ENCODE data around the gene OSBPL1A.

OSBPL1A gene

GRCh38 chr18:24341361-24341760, 56.3 kb downstream of the OSBPL1A start:
- no peak for DNase-seq (ENCODE audit: low read depth in 2 of 2)

GRCh38 chr18:24333084-24333483, 64.5 kb downstream of the OSBPL1A start:
- DNase-seq (ENCODE audit: low read depth in 2 of 2), result no peak

- no peak for DNase-seq (ENCODE audit: low read depth in 2 of 2)
These were observed 71.4 kb downstream of the OSBPL1A start for GRCh38 chr18:24326211-24326610.

- DNase-seq (ENCODE audit: low read depth in 2 of 2), result no peak
These were observed 75.0 kb downstream of the OSBPL1A start for GRCh38 chr18:24322584-24323136.

GRCh38 chr18:24321071-24321470, 76.6 kb downstream of the OSBPL1A start:
- no peak for DNase-seq (ENCODE audit: low read depth in 2 of 2)

GRCh38 chr18:24319757-24320156, 77.9 kb downstream of the OSBPL1A start:
- no peak for DNase-seq (ENCODE audit: low read depth in 2 of 2)

- no peak for DNase-seq (ENCODE audit: low read depth in 2 of 2)
These were observed 80.3 kb downstream of the OSBPL1A start for GRCh38 chr18:24317370-24317769.

- no peak for DNase-seq (ENCODE audit: low read depth in 2 of 2)
These were observed 82.5 kb downstream of the OSBPL1A start for GRCh38 chr18:24315170-24315569.

GRCh38 chr18:24306201-24306600, 91.4 kb downstream of the OSBPL1A start:
- DNase-seq (ENCODE audit: low read depth in 2 of 2), result no peak

- no peak for DNase-seq (ENCODE audit: low read depth in 2 of 2)
These were observed 96.9 kb downstream of the OSBPL1A start for GRCh38 chr18:24300703-24301102.

GRCh38 chr18:24296276-24296675, 101.3 kb downstream of the OSBPL1A start:
- DNase-seq (ENCODE audit: low read depth in 2 of 2), result no peak

- DNase-seq (ENCODE audit: low read depth in 2 of 2), result no peak
These were observed 104.4 kb downstream of the OSBPL1A start for GRCh38 chr18:24293254-24293653.

GRCh38 chr18:24278591-24278990, 119.0 kb downstream of the OSBPL1A start:
- no peak for DNase-seq (ENCODE audit: low read depth in 2 of 2)

GRCh38 chr18:24277516-24278195, 120.0 kb downstream of the OSBPL1A start:
- DNase-seq (ENCODE audit: low read depth in 2 of 2), result no peak

- no peak for DNase-seq (ENCODE audit: low read depth in 2 of 2)
These were observed 120.6 kb downstream of the OSBPL1A start for GRCh38 chr18:24276994-24277393.

- DNase-seq (ENCODE audit: low read depth in 2 of 2), result no peak
These were observed 122.8 kb downstream of the OSBPL1A start for GRCh38 chr18:24274837-24275236.

- no peak for DNase-seq (ENCODE audit: low read depth in 2 of 2)
These were observed 124.0 kb downstream of the OSBPL1A start for GRCh38 chr18:24273596-24273995.

GRCh38 chr18:24272229-24272525, 125.4 kb downstream of the OSBPL1A start:
- no peak for DNase-seq (ENCODE audit: low read depth in 2 of 2)

- DNase-seq (ENCODE audit: low read depth in 2 of 2), result no peak
These were observed 126.0 kb downstream of the OSBPL1A start for GRCh38 chr18:24271381-24272228.

GRCh38 chr18:24270937-24271380, 126.7 kb downstream of the OSBPL1A start:
- no peak for DNase-seq (ENCODE audit: low read depth in 2 of 2)

GRCh38 chr18:24270358-24270936, 127.2 kb downstream of the OSBPL1A start:
- no peak for DNase-seq (ENCODE audit: low read depth in 2 of 2)

GRCh38 chr18:24268784-24269550, 128.7 kb downstream of the OSBPL1A start:
- no peak for DNase-seq (ENCODE audit: low read depth in 2 of 2)
